HepG2 (cell line): ENCODE results near the gene CCDC9B. TPM values are rescaled to one million over a fixed set of nuclear protein-coding genes. Genes with fewer than 3 reads are reported as not detected.

Experiments
- AHR ChIP-seq: IDR thresholded peaks from 2 replicates; pipeline ENCODE4 v1.6.1; 2018; ENCODE audit warnings: missing genetic modification reagents, missing compliant biosample characterization
- ARNT ChIP-seq: fragments of 450-650 bp; IDR thresholded peaks from 2 replicates; pipeline ENCODE4 v1.6.1; 2017
- ARNT2 ChIP-seq: sonication (generic); formaldehyde crosslinking; IDR thresholded peaks from 2 replicates; pipeline ENCODE4 v1.8.0; 2022; ENCODE audit warnings: mild to moderate bottlenecking, low read depth, missing genetic modification reagents, moderate library complexity
- ATF7-NPFF ChIP-seq: sonication (generic); formaldehyde crosslinking; IDR thresholded peaks from 2 replicates; pipeline ENCODE4 v1.8.1; 2023; ENCODE audit warnings: mild to moderate bottlenecking, low read depth, missing genetic modification reagents, moderate library complexity
- GABPB1 ChIP-seq: IDR thresholded peaks from 2 replicates; pipeline ENCODE4 v1.6.1; 2016; ENCODE audit warnings: mild to moderate bottlenecking, missing genetic modification reagents, moderate library complexity, missing compliant biosample characterization
- HDAC1 ChIP-seq: sonication (generic); formaldehyde crosslinking; IDR thresholded peaks from 2 replicates; pipeline ENCODE4 v1.5.1; 2020; ENCODE audit warnings: mild to moderate bottlenecking, missing genetic modification reagents
- HNRNPLL ChIP-seq: fragments of 200-400 bp; formaldehyde crosslinking; IDR thresholded peaks from 2 replicates; pipeline ENCODE4 v1.6.1; 2017; ENCODE audit warnings: mild to moderate bottlenecking, low read depth, low read length; ENCODE audit not compliant: poor library complexity, severe bottlenecking
- ISL2 ChIP-seq: sonication (generic); formaldehyde crosslinking; IDR thresholded peaks from 2 replicates; pipeline ENCODE4 v1.5.0; 2020; ENCODE audit warnings: missing genetic modification reagents
- LBX2 ChIP-seq: sonication (generic); formaldehyde crosslinking; IDR thresholded peaks from 2 replicates; pipeline ENCODE4 v1.5.0; 2020; ENCODE audit warnings: missing genetic modification reagents, mild to moderate bottlenecking, borderline replicate concordance
- NFYB ChIP-seq: sonication (generic); formaldehyde crosslinking; IDR thresholded peaks from 2 replicates; pipeline ENCODE4 v1.4.0; 2020; ENCODE audit warnings: missing genetic modification reagents
- SP4 ChIP-seq: sonication (generic); formaldehyde crosslinking; IDR thresholded peaks from 2 replicates; pipeline ENCODE4 v1.8.1; 2023; ENCODE audit warnings: mild to moderate bottlenecking, missing genetic modification reagents
- UBTF ChIP-seq: sonication (generic); formaldehyde crosslinking; IDR thresholded peaks from 2 replicates; pipeline ENCODE4 v1.4.0; 2020; ENCODE audit warnings: mild to moderate bottlenecking, missing genetic modification reagents
- ZBTB40 ChIP-seq, 2 experiments: fragments of 450-650 bp in 1 of 2; sonication (generic) in 1 of 2; formaldehyde crosslinking in 1 of 2; IDR thresholded peaks; 2 replicates each; pipeline versions ENCODE4 v1.6.1 to v1.8.0; 2016 to 2022; ENCODE audit warnings: antibody characterized with exemption in 1 of 2, mild to moderate bottlenecking in 1 of 2, missing genetic modification reagents in 1 of 2
- ZNF704 ChIP-seq: sonication (generic); formaldehyde crosslinking; IDR thresholded peaks from 2 replicates; pipeline ENCODE4 v1.8.1; 2023; ENCODE audit warnings: mild to moderate bottlenecking, inconsistent platforms, moderate library complexity, missing genetic modification reagents, borderline replicate concordance
- ZNF777 ChIP-seq: sonication (generic); formaldehyde crosslinking; IDR thresholded peaks from 2 replicates; pipeline ENCODE4 v1.4.0; 2020; ENCODE audit warnings: missing genetic modification reagents
- ZSCAN20 ChIP-seq: sonication (generic); formaldehyde crosslinking; IDR thresholded peaks from 2 replicates; pipeline ENCODE4 v1.4.0; 2020; ENCODE audit warnings: missing genetic modification reagents, mild to moderate bottlenecking, borderline replicate concordance
- polyA plus RNA-seq, 8 experiments: library from polyadenylated mRNA; depleted of rRNA in 3 of 8; stranded (reverse) in 7 of 8; unstranded in 1 of 8; fragments of >200 nt; fragmentation: Illumina TruSeq in 4 of 8; extraction: Trizol in 4 of 8; gene quantifications; 2 replicates each; pipeline versions ENCODE4 v1.2.1 to v1.2.3, GENCODE V29; 2011 to 2016; ENCODE audit warnings: low read depth in 4 of 8, missing spikeins in 1 of 8, mixed read lengths in 1 of 8; ENCODE audit not compliant: insufficient read depth in 1 of 8
- total RNA-seq, 5 experiments: library from RNA; depleted of rRNA; stranded (reverse); fragments of >200 nt; fragmentation: Illumina TruSeq; extraction: Trizol; gene quantifications; 2 replicates each; pipeline ENCODE4 v1.2.3, GENCODE V29; 2016; ENCODE audit warnings: low read depth in 1 of 5

Gene CCDC9B
- total and polyA plus RNA-seq, 2 of the 13 experiments (the other 11 are each of a cell fraction or from before 2014, with no cell fraction given): 0.98 to 1.6 TPM

GRCh38 chr15:40290918-40291574 is 49.7 kb downstream of the CCDC9B start (continued):
- no peak for TF ChIP-seq LBX2 (CRISPR knock-in tag)
- TF ChIP-seq HDAC1 (CRISPR knock-in tag): no peak
- TF ChIP-seq GABPB1 (CRISPR knock-in tag): 0 out of 2 replicates have a peak, but pooled peaks have one; percentile 36
- TF ChIP-seq HNRNPLL: peak; percentile 80
- peak; percentile 24; the same call in 1 of the 2 replicates for TF ChIP-seq UBTF (CRISPR knock-in tag)
- peak; percentile 18; the same call in 1 of the 2 replicates for TF ChIP-seq SP4 (CRISPR knock-in tag)
- TF ChIP-seq ATF7-NPFF: 0 out of 2 replicates have a peak, but pooled peaks have one; percentile 34
- TF ChIP-seq ZNF704 (CRISPR knock-in tag): no peak
- TF ChIP-seq ZBTB40 (IDR thresholded peaks at IDR 0.05): no peak
- TF ChIP-seq ZBTB40 (CRISPR knock-in tag; IDR thresholded peaks at IDR 0.05): no peak
- TF ChIP-seq ARNT2 (CRISPR knock-in tag): 0 out of 2 replicates have a peak, but pooled peaks have one; percentile 24
- TF ChIP-seq ARNT: no peak
- TF ChIP-seq ZSCAN20 (CRISPR knock-in tag): no peak
- TF ChIP-seq NFYB (CRISPR knock-in tag): no peak
- no peak for TF ChIP-seq AHR (CRISPR knock-in tag)
- no peak for TF ChIP-seq ISL2 (CRISPR knock-in tag)
- TF ChIP-seq ZNF777 (CRISPR knock-in tag): peak; percentile 41
